A549 (cell line): Measurements from ENCODE around the gene ZSCAN29.

Source experiments
- CTCF ChIP-seq: fragments of >200 bp; sonication (Bioruptor Twin); formaldehyde crosslinking; IDR thresholded peaks from 3 replicates; pipeline ENCODE4 v1.5.1; 2016
- MAZ ChIP-seq: fragments of 150-350 bp; IDR thresholded peaks from 2 replicates; pipeline ENCODE4 v1.6.1; 2014; ENCODE audit warnings: antibody characterized with exemption, low read depth, low read length, borderline replicate concordance
- NFE2L2 ChIP-seq: fragments of 150-350 bp; conservative IDR thresholded peaks from 2 replicates; pipeline ENCODE4 v1.6.1; 2014; ENCODE audit warnings: low read length
- TF ChIP-seq, protein P1 (sequence below): fragments of 250-450 bp; sonication (Bioruptor Pico); IDR thresholded peaks from 2 replicates; pipeline ENCODE4 v1.5.0; 2021; ENCODE audit warnings: mild to moderate bottlenecking, moderate library complexity, borderline replicate concordance

GRCh38 chr15:43318990-43319771 is 51.7 kb downstream of the ZSCAN29 start:
- no peak for TF ChIP-seq CTCF
- no peak for TF ChIP-seq MAZ
- no peak for TF ChIP-seq NFE2L2
- TF ChIP-seq, protein P1, sequence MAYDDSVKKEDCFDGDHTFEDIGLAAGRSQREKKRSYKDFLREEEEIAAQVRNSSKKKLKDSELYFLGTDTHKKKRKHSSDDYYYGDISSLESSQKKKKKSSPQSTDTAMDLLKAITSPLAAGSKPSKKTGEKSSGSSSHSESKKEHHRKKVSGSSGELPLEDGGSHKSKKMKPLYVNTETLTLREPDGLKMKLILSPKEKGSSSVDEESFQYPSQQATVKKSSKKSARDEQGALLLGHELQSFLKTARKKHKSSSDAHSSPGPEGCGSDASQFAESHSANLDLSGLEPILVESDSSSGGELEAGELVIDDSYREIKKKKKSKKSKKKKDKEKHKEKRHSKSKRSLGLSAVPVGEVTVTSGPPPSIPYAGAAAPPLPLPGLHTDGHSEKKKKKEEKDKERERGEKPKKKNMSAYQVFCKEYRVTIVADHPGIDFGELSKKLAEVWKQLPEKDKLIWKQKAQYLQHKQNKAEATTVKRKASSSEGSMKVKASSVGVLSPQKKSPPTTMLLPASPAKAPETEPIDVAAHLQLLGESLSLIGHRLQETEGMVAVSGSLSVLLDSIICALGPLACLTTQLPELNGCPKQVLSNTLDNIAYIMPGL (CRISPR knock-in tag) = no peak
